OCI-LY7 (cell line): ENCODE measurements around the gene BEX5. TPM values are rescaled to one million over a fixed set of nuclear protein-coding genes. Genes with fewer than 3 reads are reported as not detected.
A peak's percentile ranks its signal among the peaks of the same experiment; 100 is the strongest.
"Not testable (repeated sequence)": the region's sequence is repeated elsewhere in the genome, so short reads cannot be mapped to it uniquely, and the experiment has no call there.

Source experiments
- BruUV-seq: library from RNA; stranded (reverse); fragments of 400-500 nt; replicated peaks from 2 replicates; lab custom pipeline; 2021; lab: Mats Ljungman, UMichigan
- CTCF ChIA-PET: fragments of 300-600 bp; sonication (Branson Sonifier 250); formaldehyde crosslinking; loops from one replicate; lab custom pipeline; 2022; ENCODE audit warnings: antibody characterized with exemption; ENCODE audit not compliant: unreplicated experiment; lab: Charles Lee
- POLR2A ChIA-PET: fragments of 300-600 bp; sonication (Branson Sonifier 250); formaldehyde crosslinking; loops from one replicate; lab custom pipeline; 2022; ENCODE audit warnings: antibody characterized with exemption; lab: Charles Lee
- DNase-seq: peaks from one replicate; pipeline ENCODE4 v3.0.0-alpha.2; 2015; ENCODE audit warnings: low spot score
- H2AFZ ChIP-seq: fragments of 200-600 bp; sonication (generic), shearing (Covaris generic); 2 replicates; pipeline ENCODE4 v1.6.1; 2014; ENCODE audit warnings: mild to moderate bottlenecking, antibody characterized with exemption, low read length, moderate library complexity
- H3K27ac ChIP-seq: fragments of 200-600 bp; sonication (generic); 2 replicates; pipeline ENCODE4 v1.5.1; 2014; ENCODE audit warnings: mixed run types, low read depth, mild to moderate bottlenecking, moderate library complexity, low read length, inconsistent platforms; ENCODE audit not compliant: poor library complexity, severe bottlenecking
- H3K36me3 ChIP-seq: fragments of 200-600 bp; sonication (generic); 2 replicates; pipeline ENCODE4 v1.6.1; 2014; ENCODE audit warnings: mild to moderate bottlenecking, antibody characterized with exemption, low read length, moderate library complexity, mixed read lengths; ENCODE audit not compliant: insufficient read depth
- H3K4me1 ChIP-seq: fragments of 200-600 bp; sonication (generic); 2 replicates; pipeline ENCODE4 v1.5.1; 2014; ENCODE audit warnings: mild to moderate bottlenecking, low read length; ENCODE audit not compliant: insufficient read depth, poor library complexity, severe bottlenecking
- H3K4me2 ChIP-seq: fragments of 200-600 bp; sonication (generic); 2 replicates; pipeline ENCODE4 v1.6.1; 2014; ENCODE audit warnings: mild to moderate bottlenecking, low read length
- H3K4me3 ChIP-seq: fragments of 200-600 bp; sonication (generic); 2 replicates; pipeline ENCODE4 v1.5.1; 2014; ENCODE audit warnings: mild to moderate bottlenecking, low read depth, low read length; ENCODE audit not compliant: poor library complexity, severe bottlenecking
- H3K79me2 ChIP-seq: fragments of 200-600 bp; sonication (generic); 2 replicates; pipeline ENCODE4 v1.6.1; 2016; ENCODE audit warnings: low read depth, mild to moderate bottlenecking, low read length, moderate library complexity, mixed read lengths; ENCODE audit not compliant: insufficient read depth
- H3K9me2 ChIP-seq: fragments of 200-600 bp; sonication (generic); 2 replicates; pipeline ENCODE4 v1.6.1; 2016; ENCODE audit warnings: mild to moderate bottlenecking, low read length, mixed read lengths; ENCODE audit not compliant: insufficient read depth
- H3K9me3 ChIP-seq: fragments of 200-600 bp; sonication (generic); 2 replicates; pipeline ENCODE4 v1.6.1; 2014; ENCODE audit warnings: mild to moderate bottlenecking, mixed run types, low read length, mixed read lengths
- H4K20me1 ChIP-seq: fragments of 200-600 bp; sonication (generic); 2 replicates; pipeline ENCODE4 v1.6.1; 2014; ENCODE audit warnings: mild to moderate bottlenecking, antibody characterized with exemption, low read length, moderate library complexity, mixed read lengths; ENCODE audit not compliant: insufficient read depth
- EZH2phosphoT487 ChIP-seq: fragments of 200-600 bp; sonication (generic); IDR thresholded peaks from 2 replicates; pipeline ENCODE4 v1.6.1; 2018; ENCODE audit warnings: low read depth, borderline replicate concordance, mild to moderate bottlenecking, mixed run types, antibody characterized with exemption, low read length, moderate library complexity, mixed read lengths
- intact Hi-C: fragments of 100-400 bp; cut with micrococcal nuclease; formaldehyde crosslinking; loops from one replicate; pipeline ENCODE4 v1.10.0; 2022; ENCODE audit not compliant: unreplicated experiment
- total RNA-seq, 2 experiments: library from RNA; depleted of rRNA in 1 of 2; stranded (reverse); fragments of >200 nt in 1 of 2; shearing (Covaris generic) in 1 of 2; gene quantifications; 2 replicates each; pipeline ENCODE4 v1.2.3, GENCODE V29; 2014 to 2022
- TF ChIP-seq, protein P1 (sequence below): fragments of 200-600 bp; sonication (generic); conservative IDR thresholded peaks from 2 replicates; pipeline ENCODE4 v1.5.1; 2014; ENCODE audit warnings: mild to moderate bottlenecking, antibody characterized with exemption, low read length, moderate library complexity, mixed read lengths

Gene BEX5
- total RNA-seq, 2 experiments from 2014 or later, result not detected

DNA sequence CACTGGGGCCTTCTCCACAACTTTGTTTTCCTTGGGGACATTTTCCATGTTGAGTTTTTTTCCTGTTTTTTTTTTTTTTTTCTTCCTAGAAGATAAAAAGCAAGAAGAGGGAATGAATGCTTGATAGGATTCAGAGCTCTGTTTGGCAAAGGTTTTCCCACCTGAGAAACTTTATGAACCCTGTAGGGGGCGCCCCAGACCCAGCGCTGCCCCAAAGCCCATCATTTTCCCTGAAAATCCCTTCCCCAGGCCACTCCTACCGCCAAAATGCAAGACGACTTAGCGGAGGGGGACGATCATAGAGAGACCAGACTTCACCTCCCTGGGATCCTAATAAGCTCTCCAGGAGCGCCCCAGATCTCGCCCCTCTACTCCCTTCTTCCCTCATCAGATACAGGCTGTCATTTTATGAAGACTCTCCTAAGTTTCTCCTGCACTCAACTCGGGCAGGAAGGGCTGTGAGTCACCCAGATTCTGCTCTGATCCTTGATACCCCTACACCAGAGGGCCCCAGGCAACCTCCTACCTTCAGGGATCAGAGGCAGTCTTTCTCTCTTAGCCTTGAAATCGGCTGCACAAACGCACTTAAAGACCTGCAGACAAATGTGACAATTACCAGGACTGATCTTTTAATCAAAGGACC, 1.4 kb downstream of the BEX5 start:
- H3K36me3 ChIP-seq, result no peaks in the 10 kb centered on the region
- intact Hi-C loops, result no loop called here
- ChIA-PET CTCF (no interaction called here), POLR2A (no interaction called here)
- DNase-seq, result no peak
- H2AFZ ChIP-seq, result no peak overlapping the region
- no peak for TF ChIP-seq EZH2phosphoT487
- TF ChIP-seq, protein P1, sequence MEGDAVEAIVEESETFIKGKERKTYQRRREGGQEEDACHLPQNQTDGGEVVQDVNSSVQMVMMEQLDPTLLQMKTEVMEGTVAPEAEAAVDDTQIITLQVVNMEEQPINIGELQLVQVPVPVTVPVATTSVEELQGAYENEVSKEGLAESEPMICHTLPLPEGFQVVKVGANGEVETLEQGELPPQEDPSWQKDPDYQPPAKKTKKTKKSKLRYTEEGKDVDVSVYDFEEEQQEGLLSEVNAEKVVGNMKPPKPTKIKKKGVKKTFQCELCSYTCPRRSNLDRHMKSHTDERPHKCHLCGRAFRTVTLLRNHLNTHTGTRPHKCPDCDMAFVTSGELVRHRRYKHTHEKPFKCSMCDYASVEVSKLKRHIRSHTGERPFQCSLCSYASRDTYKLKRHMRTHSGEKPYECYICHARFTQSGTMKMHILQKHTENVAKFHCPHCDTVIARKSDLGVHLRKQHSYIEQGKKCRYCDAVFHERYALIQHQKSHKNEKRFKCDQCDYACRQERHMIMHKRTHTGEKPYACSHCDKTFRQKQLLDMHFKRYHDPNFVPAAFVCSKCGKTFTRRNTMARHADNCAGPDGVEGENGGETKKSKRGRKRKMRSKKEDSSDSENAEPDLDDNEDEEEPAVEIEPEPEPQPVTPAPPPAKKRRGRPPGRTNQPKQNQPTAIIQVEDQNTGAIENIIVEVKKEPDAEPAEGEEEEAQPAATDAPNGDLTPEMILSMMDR, result peak; percentile 43; the same call in 1 of the 2 replicates
- no peak overlapping the region for H3K4me2 ChIP-seq
- no peak overlapping the region for H3K4me3 ChIP-seq
- H3K79me2 ChIP-seq, result no peaks in the 10 kb centered on the region
- H3K9me2 ChIP-seq, result no peaks in the 10 kb centered on the region
- BruUV-seq, result no TSS peak
- no peaks in the 10 kb centered on the region for H3K9me3 ChIP-seq
- no peak overlapping the region for H3K27ac ChIP-seq
- no peaks in the 10 kb centered on the region for H4K20me1 ChIP-seq
- H3K4me1 ChIP-seq, result no peaks in the 10 kb centered on the region

DNA sequence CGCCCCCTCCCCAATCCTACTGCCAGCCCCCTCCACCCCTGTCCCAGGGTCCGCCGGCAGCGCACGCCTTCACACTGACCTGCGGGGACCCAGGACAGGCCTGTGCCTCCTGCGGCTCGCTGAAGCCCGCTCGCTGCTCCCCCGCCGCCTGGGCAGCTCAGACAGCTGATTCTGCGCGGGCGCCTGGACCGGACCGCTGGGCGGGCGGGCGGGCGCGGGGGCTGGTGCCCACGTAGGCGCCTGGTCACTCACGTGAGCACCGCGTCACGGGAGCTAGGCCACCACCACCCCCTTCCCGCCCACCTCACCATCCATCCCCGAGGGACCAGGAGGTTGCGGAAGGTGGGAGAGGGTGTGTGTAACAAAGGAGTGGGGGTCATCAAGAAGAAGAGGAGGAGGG, 13.5 kb downstream of the BEX5 start, which contains the start of gene TCEAL6:
TCEAL6 (minus strand) TSS at position 208 of the 400 bp plus-strand sequence.
- BruUV-seq, H3K27ac ChIP-seq, H3K4me1 ChIP-seq, H4K20me1 ChIP-seq, H3K4me3 ChIP-seq, H3K79me2 ChIP-seq, H3K9me2 ChIP-seq, H3K9me3 ChIP-seq, DNase-seq, intact Hi-C loops, H3K4me2 ChIP-seq, H3K36me3 ChIP-seq, CTCF ChIA-PET, H2AFZ ChIP-seq: not testable (repeated sequence)
- POLR2A ChIA-PET, result interaction anchor here (0.6 kb wide), 1 partner anchor 18 kb away, joined by 3 read pairs; no protein-coding TSS in a partner anchor

GRCh38 chrX:102141631-102142030, 14.1 kb downstream of the BEX5 start:
- POLR2A ChIA-PET, intact Hi-C loops, H3K27ac ChIP-seq, H3K4me3 ChIP-seq, H3K4me2 ChIP-seq, H3K4me1 ChIP-seq, CTCF ChIA-PET, H3K79me2 ChIP-seq, BruUV-seq, H4K20me1 ChIP-seq, H3K9me2 ChIP-seq, H3K36me3 ChIP-seq, DNase-seq, H3K9me3 ChIP-seq, H2AFZ ChIP-seq: not testable (repeated sequence)

- CTCF ChIA-PET, POLR2A ChIA-PET, H3K9me3 ChIP-seq, intact Hi-C loops, H2AFZ ChIP-seq, H3K4me2 ChIP-seq, H3K36me3 ChIP-seq, H3K9me2 ChIP-seq, BruUV-seq, H3K79me2 ChIP-seq, H4K20me1 ChIP-seq, DNase-seq, H3K27ac ChIP-seq, H3K4me1 ChIP-seq, H3K4me3 ChIP-seq: not testable (repeated sequence)
These were observed 14.9 kb downstream of the BEX5 start for GRCh38 chrX:102140876-102141275.
